Heart right ventricle (tissue), 16 donors: ENCODE data around the gene AMFR. TPM values are rescaled to one million over a fixed set of nuclear protein-coding genes. Genes with fewer than 3 reads are reported as not detected.
A peak's percentile ranks its signal among the peaks of the same experiment; 100 is the strongest.

Experiments used
- ATAC-seq, 8 donors: fragments of 200-7000 bp; cut with Tn5 transposase; one replicate each; pipeline ENCODE4 v1.9.1; 2020; ENCODE audit warnings: mild to moderate bottlenecking in 8 of 8, moderate library complexity in 8 of 8, moderate number of reproducible peaks in 1 of 8
- DNase-seq, 2 donors: peaks; one replicate each; pipeline ENCODE4 v3.0.0-alpha.2; 2020
- H3K27ac ChIP-seq, 10 donors: fragments of 200-600 bp; sonication (generic) in 2 of 10; one replicate each; pipeline versions ENCODE4 v1.5.0 to v1.8.0; 2020 to 2022; ENCODE audit warnings: mild to moderate bottlenecking in 3 of 10
- H3K27me3 ChIP-seq, 7 donors: fragments of 200-600 bp; one replicate each; pipeline ENCODE4 v1.8.0; 2021 to 2022; ENCODE audit warnings: mild to moderate bottlenecking in 2 of 7
- H3K36me3 ChIP-seq, 9 donors: fragments of 200-600 bp; sonication (generic) in 1 of 9; one replicate each; pipeline versions ENCODE4 v1.5.0 to v1.8.0; 2020 to 2022; ENCODE audit warnings: mild to moderate bottlenecking in 2 of 9
- H3K4me1 ChIP-seq, 9 donors: fragments of 200-600 bp; sonication (generic) in 1 of 9; one replicate each; pipeline versions ENCODE4 v1.5.0 to v1.8.0; 2020 to 2022; ENCODE audit warnings: mild to moderate bottlenecking in 4 of 9
- H3K4me3 ChIP-seq, 10 donors: fragments of 200-600 bp; sonication (generic) in 2 of 10; one replicate each; pipeline versions ENCODE4 v1.5.0 to v1.8.0; 2020 to 2022; ENCODE audit warnings: mild to moderate bottlenecking in 7 of 10, moderate library complexity in 2 of 10
- H3K9me3 ChIP-seq, 11 donors: fragments of 200-600 bp in 10 of 11; sonication (generic) in 2 of 11; one replicate each; pipeline versions ENCODE4 v1.5.0 to v1.8.0; 2013 to 2022; ENCODE audit warnings: mild to moderate bottlenecking in 2 of 11, control low read depth in 1 of 11, moderate library complexity in 1 of 11
- CTCF ChIP-seq, 9 donors: fragments of 200-600 bp; sonication (generic) in 2 of 9; IDR thresholded peaks; one replicate each; pipeline versions ENCODE4 v1.5.0 to v1.8.0; 2021 to 2022; ENCODE audit warnings: antibody characterized with exemption in 9 of 9, mild to moderate bottlenecking in 5 of 9, moderate library complexity in 1 of 9
- WGBS, 2 donors: extraction: QIAGEN DNeasy Blood & Tissue Kit; methylation state at CpG; one replicate each; pipeline ENCODE4 v1.1.7; 2013; ENCODE audit warnings: inconsistent platforms in 1 of 2; 5-methylcytosine and 5-hydroxymethylcytosine counted together
- intact Hi-C, 10 donors: fragments of 100-400 bp; cut with DNase I; formaldehyde crosslinking; loops; one replicate each; pipeline versions ENCODE4 v1.11.1 to v1.14.2; 2022
- polyA plus RNA-seq, 2 donors: library from polyadenylated mRNA; stranded (reverse); fragments of 200-250 nt; gene quantifications; one replicate each; pipeline ENCODE4 v1.2.3, GENCODE V29; 2013
- total RNA-seq, 10 donors: library from RNA; stranded (reverse); fragmentation: NEBNext Ultra II Directional in 3 of 10; extraction: Animal tissue kit (Norgen Biotek cat#: 25700) in 3 of 10; gene quantifications; one replicate each; pipeline versions ENCODE4 v1.2.1 to v1.2.4, GENCODE V29; 2021 to 2023
- donor health status: Arrhythmogenic right ventricular cardiomyopathy.
- donor health status: ischemic (EF 13 %, LVEDD 7.1; RV severe dilation, severe dysfunction).
- donor health status: healthy with polysubstance abuse.
- donor health status: DM: no; HTN: yes; CAD: no.
- donor health status: DM: no; HTN: no; CAD: no.
- donor health status: ischemic (EF 25% LVEDD 6.9; RV normal size, moderate dysfunction).
- donor health status: ischemic (EF 25% LVEDD 5.7; RV mildly dilated, moderate dysfunction).
- donor health status: healthy.
- donor health status: DM: yes; HTN: yes; CAD: no.
- donor health status: Ischemic cardiomyopathy.
- donor health status: ischemic (EF 35%, LVEDD 5.7; RV mildly dilated, moderate dysfunction).
- donor health status: nonischemic (EF 11% LVEDD 7.7; RV severe dilation, severe dysfunction).
- donor health status: DM: yes; HTN: yes; CAD: no.
- donor health status: PGD.
- donor health status: ischemic (EF 29% LVEDD 5.4; RV normal size, mild dysfunction).
- donor health status: nonischemic (EF 23%, LVEDD 6.1; RV moderate dilation, normal function).

The AMFR gene
- total and polyA plus RNA-seq, 12 donors, result 18.1 to 87.9 (median 65.9) TPM

GRCh38 chr16:56336071-56336688 is 89.2 kb downstream of the AMFR start:
- H3K27ac ChIP-seq, result peak overlapping the region in 2 of 10 donors; percentile 10 to 16
- no peak overlapping the region for H3K4me3 ChIP-seq
- 71 to 76% methylated on average over 8 of the region's 8 CpGs for WGBS, 2 donors
- H3K27me3 ChIP-seq, result no peaks in the 10 kb centered on the region
- TF ChIP-seq CTCF (IDR thresholded peaks at IDR 0.05), result peak in 1 of 9 donors; percentile 3
- intact Hi-C loops, result no loop called here
- DNase-seq (peak; percentile 53 to 57), ATAC-seq (peak; percentile 45 to 83 (median 70))
- peaks cover 0 to 3% (median 0%) of the 10 kb centered on the region in 9 donors for H3K36me3 ChIP-seq
- H3K4me1 ChIP-seq, result peaks cover 0 to 15% (median 0%) of the 10 kb centered on the region in 9 donors
- no peaks in the 10 kb centered on the region for H3K9me3 ChIP-seq

GRCh38 chr16:56334761-56335160 is 90.6 kb downstream of the AMFR start:
- intact Hi-C loops, result no loop called here
- 91 to 96% methylated on average over 9 of the region's 9 CpGs for WGBS, 2 donors
- Histone ChIP-seq H3K27me3 (no peaks in the 10 kb centered on the region), H3K4me1 (peaks cover 0 to 15% (median 0%) of the 10 kb centered on the region in 9 donors), H3K9me3 (no peaks in the 10 kb centered on the region), H3K36me3 (no peaks in the 10 kb centered on the region), H3K4me3 (no peak overlapping the region), H3K27ac (no peak overlapping the region)
- no peak for DNase-seq
- TF ChIP-seq CTCF (IDR thresholded peaks at IDR 0.05), result no peak
- no peak for ATAC-seq

- H3K9me3 ChIP-seq, result no peaks in the 10 kb centered on the region
- WGBS, 2 donors, result 63 to 70% methylated on average over 16 of the region's 16 CpGs
- H3K36me3 ChIP-seq, result no peaks in the 10 kb centered on the region
- H3K4me1 ChIP-seq, result peaks cover 0 to 15% (median 0%) of the 10 kb centered on the region in 9 donors
- peak in 7 of 9 donors; percentile 12 to 58 (median 38) for TF ChIP-seq CTCF (IDR thresholded peaks at IDR 0.05)
- H3K27me3 ChIP-seq, result no peaks in the 10 kb centered on the region
- H3K4me3 ChIP-seq, result no peak overlapping the region
- peak; percentile 57 to 63 for DNase-seq
- peak; percentile 43 to 72 (median 60) for ATAC-seq
- H3K27ac ChIP-seq, result no peak overlapping the region
- intact Hi-C loops, result no loop called here
Measured at GRCh38 chr16:56332464-56333079, 92.8 kb downstream of the AMFR start.

GRCh38 chr16:56331915-56332314 is 93.4 kb downstream of the AMFR start:
- Histone ChIP-seq H3K27ac (no peak overlapping the region), H3K4me3 (no peak overlapping the region), H3K9me3 (no peaks in the 10 kb centered on the region), H3K27me3 (no peaks in the 10 kb centered on the region), H3K36me3 (no peaks in the 10 kb centered on the region), H3K4me1 (peaks cover 0 to 13% (median 0%) of the 10 kb centered on the region in 9 donors)
- TF ChIP-seq CTCF (IDR thresholded peaks at IDR 0.05), result no peak
- DNase-seq (no peak), ATAC-seq (no peak)
- 81 to 82% methylated on average over 8 of the region's 8 CpGs for WGBS, 2 donors
- intact Hi-C loops, result no loop called here
